OCI-LY1 (cell line): ENCODE measurements around the gene MYL6.

Source experiments
- H2AFZ ChIP-seq: fragments of 200-600 bp; sonication (generic), shearing (Covaris generic); 2 replicates; pipeline ENCODE4 v1.6.0; 2014; ENCODE audit warnings: antibody characterized with exemption, mild to moderate bottlenecking, low read length
- H3F3A ChIP-seq: fragments of 200-600 bp; sonication (generic), shearing (Covaris generic); 2 replicates; pipeline ENCODE4 v1.6.0; 2014; ENCODE audit warnings: mild to moderate bottlenecking, antibody characterized with exemption, low read length, moderate library complexity; ENCODE audit not compliant: insufficient read depth
- H3K27ac ChIP-seq: fragments of 200-600 bp; sonication (generic); 2 replicates; pipeline ENCODE4 v1.5.1; 2014; ENCODE audit warnings: low read length, mixed run types, mild to moderate bottlenecking, low read depth; ENCODE audit not compliant: poor library complexity, severe bottlenecking
- H3K27me3 ChIP-seq: fragments of 200-600 bp; sonication (generic); 2 replicates; pipeline ENCODE4 v1.6.0; 2014; ENCODE audit warnings: antibody characterized with exemption, mild to moderate bottlenecking, low read length, moderate library complexity; ENCODE audit not compliant: insufficient read depth
- H3K36me3 ChIP-seq: fragments of 200-600 bp; sonication (generic); 2 replicates; pipeline ENCODE4 v1.6.1; 2014; ENCODE audit warnings: mild to moderate bottlenecking, antibody characterized with exemption, low read length, moderate library complexity, mixed read lengths; ENCODE audit not compliant: insufficient read depth
- H3K4me1 ChIP-seq: fragments of 200-600 bp; sonication (generic); 2 replicates; pipeline ENCODE4 v1.5.1; 2014; ENCODE audit warnings: mild to moderate bottlenecking, low read length, moderate library complexity; ENCODE audit not compliant: insufficient read depth, severe bottlenecking
- H3K4me2 ChIP-seq: fragments of 200-600 bp; sonication (generic), shearing (Covaris generic); 2 replicates; pipeline ENCODE4 v1.6.1; 2014; ENCODE audit warnings: low read length
- H3K4me3 ChIP-seq: fragments of 200-600 bp; sonication (generic); 2 replicates; pipeline ENCODE4 v1.5.1; 2014; ENCODE audit warnings: low read length, low read depth, mild to moderate bottlenecking, mixed read lengths; ENCODE audit not compliant: poor library complexity, severe bottlenecking
- H3K79me2 ChIP-seq: fragments of 200-600 bp; shearing (Covaris generic); 2 replicates; pipeline ENCODE4 v1.6.1; 2016; ENCODE audit warnings: mixed run types, low read length, mixed read lengths; ENCODE audit not compliant: insufficient read depth
- H3K9ac ChIP-seq: fragments of 200-600 bp; sonication (generic), shearing (Covaris generic); 2 replicates; pipeline ENCODE4 v1.6.1; 2014; ENCODE audit warnings: mild to moderate bottlenecking, low read length, mixed read lengths
- H3K9me2 ChIP-seq: fragments of 200-600 bp; sonication (generic), shearing (Covaris generic); 2 replicates; pipeline ENCODE4 v1.6.1; 2014; ENCODE audit warnings: low read depth, mild to moderate bottlenecking, low read length, mixed read lengths
- H3K9me3 ChIP-seq: fragments of 200-600 bp; shearing (Covaris generic); 2 replicates; pipeline ENCODE4 v1.6.1; 2014; ENCODE audit warnings: low read length, mixed read lengths
- H4K20me1 ChIP-seq: fragments of 200-600 bp; sonication (generic), shearing (Covaris generic); 2 replicates; pipeline ENCODE4 v1.6.0; 2016; ENCODE audit warnings: mild to moderate bottlenecking, low read length; ENCODE audit not compliant: insufficient read depth
- CTCF ChIP-seq: fragments of 200-600 bp; sonication (generic), shearing (Covaris generic); IDR thresholded peaks from 2 replicates; pipeline ENCODE4 v1.5.1; 2017; ENCODE audit warnings: mild to moderate bottlenecking, antibody characterized with exemption, low read length, moderate library complexity, mixed read lengths
- EZH2 ChIP-seq: fragments of 200-600 bp; sonication (generic), shearing (Covaris generic); IDR thresholded peaks from 2 replicates; pipeline ENCODE4 v1.8.0; 2017; ENCODE audit warnings: borderline replicate concordance, mixed run types, mild to moderate bottlenecking, antibody characterized with exemption, low read length, moderate library complexity, mixed read lengths

The MYL6 gene

GRCh38 chr12:56206452-56207166 is 48.5 kb downstream of the MYL6 start:
- Histone ChIP-seq H3K36me3 (peaks cover 53% of the 10 kb centered on the region), H3K9me3 (no peaks in the 10 kb centered on the region), H3K4me3 (peak overlapping the region; percentile 45), H2AFZ (no peak overlapping the region), H3K4me2 (peak overlapping the region; percentile 69; the same call in 1 of the 2 replicates), H3K4me1 (peaks cover 58% of the 10 kb centered on the region), H4K20me1 (no peaks in the 10 kb centered on the region), H3F3A (no peaks in the 10 kb centered on the region), H3K9me2 (no peaks in the 10 kb centered on the region), H3K79me2 (no peaks in the 10 kb centered on the region), H3K9ac (peak overlapping the region; percentile 66; the same call in 1 of the 2 replicates), H3K27me3 (no peaks in the 10 kb centered on the region), H3K27ac (peak overlapping the region; percentile 99)
- TF ChIP-seq EZH2 (no peak), CTCF (peak; percentile 86)

- H3K9me3 ChIP-seq = no peaks in the 10 kb centered on the region
- H4K20me1 ChIP-seq = no peaks in the 10 kb centered on the region
- peak overlapping the region; percentile 45 for H3K4me3 ChIP-seq
- peaks cover 67% of the 10 kb centered on the region for H3K36me3 ChIP-seq
- no peaks in the 10 kb centered on the region for H3F3A ChIP-seq
- peaks cover 58% of the 10 kb centered on the region for H3K4me1 ChIP-seq
- H3K27me3 ChIP-seq = no peaks in the 10 kb centered on the region
- peak overlapping the region; percentile 99 for H3K27ac ChIP-seq
- no peak overlapping the region for H2AFZ ChIP-seq
- H3K79me2 ChIP-seq = no peaks in the 10 kb centered on the region
- TF ChIP-seq EZH2 (no peak), CTCF (no peak)
- H3K9ac ChIP-seq = peak overlapping the region; percentile 66
- H3K9me2 ChIP-seq = no peaks in the 10 kb centered on the region
- H3K4me2 ChIP-seq = peak overlapping the region; percentile 69
Measured at GRCh38 chr12:56208006-56208405, 49.8 kb downstream of the MYL6 start.
